GM18520 (cell line): ENCODE data around the gene XPO1.
"Not testable (repeated sequence)": the region's sequence is repeated elsewhere in the genome, so short reads cannot be mapped to it uniquely, and the experiment has no call there.

Experiments
- ATAC-seq: cut with Tn5 transposase; IDR thresholded peaks from one replicate; pipeline ENCODE4 v1.9.1; 2021; ENCODE audit not compliant: unreplicated experiment

XPO1 gene

DNA sequence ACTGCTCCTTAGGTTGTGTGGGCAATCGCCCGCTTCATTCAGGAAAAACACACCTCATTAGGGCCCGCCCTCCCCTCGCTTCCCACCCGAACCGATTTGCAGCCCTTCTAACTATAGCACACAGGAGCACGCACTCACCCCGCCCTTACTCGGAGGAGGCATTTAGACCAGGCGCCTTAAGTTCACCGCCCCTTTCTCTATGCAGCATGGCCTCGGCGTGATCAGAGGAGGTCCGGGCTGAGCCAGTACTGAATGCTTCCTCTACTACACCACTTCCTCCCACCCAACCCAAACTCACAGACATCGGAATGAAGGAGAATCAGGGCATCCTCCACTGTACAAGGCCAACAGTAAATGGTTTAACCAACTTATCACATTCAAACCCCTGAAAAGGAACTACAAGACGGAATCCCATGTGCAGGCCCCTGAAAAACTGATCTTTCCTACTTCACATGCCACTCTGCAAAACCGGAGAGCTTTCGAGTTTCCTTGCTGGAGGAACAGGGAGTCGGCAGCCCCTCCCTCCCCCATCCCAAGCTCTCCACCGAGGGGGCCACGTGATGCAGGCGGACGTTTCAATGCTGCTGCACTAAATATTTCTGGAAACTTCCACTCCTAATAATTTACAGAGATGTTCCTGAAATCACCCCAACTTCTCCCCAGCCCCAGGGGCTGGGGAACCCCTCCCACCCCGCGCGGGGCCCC, 1.4 kb downstream of the XPO1 start:
- ATAC-seq = peak; percentile 40

DNA sequence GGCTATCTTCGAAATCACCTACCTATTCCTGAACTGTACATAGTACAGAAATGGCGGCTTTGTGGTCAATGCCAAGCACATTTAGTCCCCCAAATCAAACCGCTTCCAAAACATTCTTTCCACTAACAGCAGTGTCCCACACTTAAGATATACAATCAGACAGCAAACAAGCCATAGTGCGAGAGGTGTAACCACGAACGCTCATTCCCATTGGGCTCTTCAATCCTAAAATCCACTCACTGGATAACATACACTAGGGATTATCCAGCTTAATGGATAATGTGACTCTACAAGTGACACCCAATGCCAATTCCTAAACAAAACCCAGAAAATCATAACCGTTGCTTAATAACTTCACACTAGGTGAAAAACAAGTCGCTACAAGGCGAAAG, 2.0 kb downstream of the XPO1 start:
- ATAC-seq = no peak

DNA sequence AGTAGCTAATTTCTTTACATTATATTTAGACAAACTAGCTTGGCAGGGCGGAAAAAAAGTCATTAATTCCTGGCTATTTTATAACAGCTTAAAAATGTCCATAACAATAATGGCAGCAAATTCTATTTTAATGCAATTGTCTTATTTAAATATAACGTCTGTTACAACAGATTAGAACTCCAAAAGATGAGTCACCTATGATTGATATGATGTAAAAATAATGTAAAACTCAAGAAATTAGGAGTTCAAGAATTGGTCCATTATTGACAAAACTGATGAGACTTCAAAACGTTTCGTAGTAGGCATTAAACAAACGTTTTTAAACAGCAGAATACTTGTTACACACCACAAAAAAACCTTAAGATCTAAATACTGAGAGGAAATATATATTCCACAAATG, 2.7 kb downstream of the XPO1 start:
- no peak for ATAC-seq

DNA sequence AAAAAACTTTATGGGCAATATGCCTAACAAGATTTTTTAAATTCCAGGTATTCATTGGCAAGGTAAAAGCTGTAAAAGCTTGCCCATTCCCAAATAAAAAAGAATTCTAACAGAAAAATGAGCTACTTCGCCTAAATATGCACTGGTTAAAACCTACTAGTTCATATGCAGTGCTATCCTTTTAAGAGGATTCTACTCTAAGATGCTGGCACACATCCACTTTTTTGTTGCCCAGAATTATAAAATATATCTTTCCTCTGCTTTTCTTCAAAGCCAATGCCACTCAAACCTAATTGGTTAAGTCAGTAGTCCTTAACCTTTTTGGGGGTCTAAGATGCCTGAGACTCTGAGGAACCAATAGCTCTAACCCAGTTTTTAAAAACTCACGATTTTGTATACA, 3.2 kb downstream of the XPO1 start:
- no peak for ATAC-seq

DNA sequence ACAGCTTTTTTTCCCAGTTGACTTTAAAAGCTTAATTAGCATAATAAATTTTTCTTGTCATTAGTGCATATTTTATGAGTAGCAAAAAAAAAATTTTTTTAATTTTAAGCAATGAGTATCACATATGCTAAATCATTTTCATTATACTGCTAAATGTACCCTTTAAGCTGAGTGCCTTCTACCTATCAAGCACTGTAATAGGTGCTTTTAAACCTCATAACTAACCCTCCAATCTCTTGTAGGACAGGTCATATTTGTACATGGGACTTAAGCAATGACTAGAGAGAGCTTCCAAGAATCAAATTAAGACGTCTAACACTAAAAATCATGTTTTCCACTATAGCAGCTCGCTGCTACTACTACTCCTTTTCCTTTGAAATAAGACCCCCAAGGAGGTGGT, 7.4 kb downstream of the XPO1 start:
- no peak for ATAC-seq

DNA sequence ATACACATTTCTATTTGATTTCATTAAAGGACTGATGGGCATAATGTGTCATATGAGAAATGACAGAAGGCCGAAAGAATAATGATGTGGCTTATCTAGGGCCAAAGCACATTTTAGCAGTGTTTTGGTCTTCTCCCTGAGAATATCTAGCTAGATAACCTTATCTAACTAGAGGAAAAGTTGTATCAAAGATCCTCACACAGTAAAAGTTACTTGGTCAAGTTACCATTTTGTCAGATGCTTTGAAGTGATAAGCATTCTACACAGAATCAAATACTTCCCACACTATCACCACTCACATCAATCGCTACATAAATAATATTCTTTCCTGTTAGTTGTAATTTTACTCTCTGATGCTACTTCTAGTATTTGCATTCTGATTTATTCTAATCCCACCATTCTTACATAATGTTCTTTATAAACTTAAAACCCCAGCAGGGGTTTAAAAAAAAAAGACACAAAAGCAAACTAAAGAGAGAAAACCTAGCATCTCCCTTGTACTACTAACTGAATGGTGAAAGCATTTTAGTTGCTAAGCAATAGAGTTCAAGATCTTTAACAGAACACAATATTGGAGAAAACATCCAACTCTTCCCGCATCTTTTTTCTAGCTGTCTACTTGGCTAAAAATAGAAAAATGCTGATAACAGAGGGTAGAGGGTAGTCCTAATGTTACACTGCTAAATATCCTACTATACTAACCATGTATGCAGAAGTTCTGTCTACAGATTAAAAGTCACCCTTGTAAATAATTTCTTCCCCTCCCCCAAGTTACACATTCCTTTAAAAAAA, 8.0 kb downstream of the XPO1 start:
- ATAC-seq = no peak

DNA sequence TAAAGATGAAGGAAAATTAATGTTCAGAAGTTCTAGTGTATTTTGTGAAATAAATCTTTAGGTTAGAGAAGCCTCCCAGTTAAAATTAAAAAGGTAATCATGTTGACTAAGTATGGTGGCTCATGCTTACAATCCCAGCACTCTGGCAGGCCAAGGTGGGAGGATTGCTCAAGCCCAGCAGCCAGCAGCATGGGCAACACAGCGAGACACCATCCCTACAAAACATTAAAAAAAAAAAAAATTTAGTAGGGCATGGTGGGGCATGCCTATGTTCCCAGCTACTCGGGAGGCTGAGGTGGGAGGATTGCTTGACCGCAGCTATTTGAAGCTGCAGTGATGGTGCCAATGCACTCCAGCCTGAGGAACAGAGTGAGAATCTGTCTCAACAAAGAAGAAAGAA, 17.9 kb downstream of the XPO1 start:
- ATAC-seq = no peak

DNA sequence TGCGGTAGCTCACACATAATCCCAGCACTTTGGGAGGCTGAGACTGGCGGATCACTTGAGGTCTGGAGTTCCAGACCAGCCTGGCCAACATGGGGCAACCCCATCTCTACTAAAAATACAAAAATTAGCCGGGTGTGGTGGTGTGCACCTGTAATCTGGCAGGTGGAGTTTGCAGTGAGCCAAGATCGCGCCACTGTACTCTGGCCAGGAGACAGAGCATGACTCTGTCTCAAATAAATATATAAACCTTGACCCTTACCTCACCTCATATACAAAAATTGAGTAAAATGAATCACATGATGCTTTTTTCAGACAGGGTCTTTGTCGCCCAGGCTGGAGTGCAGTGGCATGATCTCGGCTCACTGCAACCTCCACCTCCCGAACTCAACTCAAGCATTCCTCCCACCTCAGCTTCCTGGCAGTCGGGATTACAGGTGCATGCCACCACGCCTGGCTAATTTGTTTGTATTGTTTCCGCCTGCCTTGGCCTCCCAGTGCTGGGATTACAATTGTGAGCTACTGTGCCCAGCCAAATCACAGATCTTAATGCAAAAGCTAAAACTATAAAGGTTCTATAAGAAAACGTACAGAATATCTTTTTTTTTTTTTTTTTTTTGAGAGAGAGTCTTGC, 25.3 kb downstream of the XPO1 start:
- no peak for ATAC-seq

DNA sequence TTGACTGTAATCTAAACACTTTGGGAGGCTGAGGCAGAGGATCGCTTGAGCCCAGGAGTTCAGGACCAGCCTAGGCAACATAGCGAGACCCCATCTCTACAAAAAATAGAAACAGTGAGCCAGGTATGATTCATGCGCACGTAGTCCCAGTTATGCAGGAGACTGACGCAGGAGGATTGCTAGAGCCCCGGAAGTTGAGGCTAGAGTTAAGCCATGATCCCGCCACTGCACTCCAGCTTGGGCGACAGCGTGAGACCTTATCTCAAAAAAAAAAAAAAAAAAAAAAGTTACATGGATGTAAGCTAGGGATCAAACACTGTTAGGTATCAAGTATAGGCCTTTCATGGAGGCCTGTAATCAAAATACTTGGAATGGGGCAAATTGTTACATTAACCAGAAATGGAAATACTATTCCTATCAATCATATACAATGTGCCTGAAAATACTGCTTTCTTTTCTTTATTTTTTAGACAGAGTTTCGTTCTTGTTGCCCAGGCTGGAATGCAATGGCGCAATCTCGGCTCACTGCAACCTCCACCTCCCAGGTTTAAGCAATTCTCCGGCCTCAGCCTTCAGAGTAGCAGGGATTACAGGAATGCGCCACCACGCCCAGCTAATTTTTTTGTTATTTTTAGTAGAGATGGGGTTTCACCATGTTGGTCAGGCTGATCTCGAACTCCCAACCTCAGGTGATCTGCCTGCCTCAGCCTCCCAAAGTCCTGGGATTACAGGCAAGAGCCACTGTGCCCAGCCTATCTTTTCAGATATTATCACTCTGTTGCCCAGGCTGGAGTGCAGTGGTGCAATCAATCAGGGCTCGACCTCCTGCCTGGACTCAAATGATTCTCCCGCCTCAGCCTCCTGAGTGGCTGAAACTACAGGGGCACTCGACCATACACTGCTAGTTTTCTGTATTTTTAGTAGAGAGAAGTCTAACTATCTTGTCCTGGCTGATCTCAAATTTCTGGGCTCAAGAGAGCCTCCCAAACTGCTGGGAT, 27.2 kb downstream of the XPO1 start:
- ATAC-seq = no peak

DNA sequence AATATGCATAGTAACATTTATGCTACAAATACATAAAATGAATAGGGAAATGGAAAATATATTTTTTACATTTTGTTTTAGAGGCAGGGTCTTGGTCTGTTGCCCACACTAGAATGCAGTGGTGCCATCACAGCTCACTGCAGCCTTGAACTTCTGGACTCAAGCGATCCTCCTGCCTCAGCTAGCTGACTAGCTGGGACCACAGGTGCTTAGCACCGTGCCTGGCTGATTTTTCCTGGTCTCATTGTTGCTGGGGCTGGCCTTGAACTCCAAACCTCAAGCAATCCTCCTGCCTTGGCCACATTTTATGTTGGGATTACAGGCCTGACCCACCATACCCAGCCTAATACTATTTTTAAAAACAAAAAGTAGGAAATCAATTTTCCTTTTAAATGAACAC, 33.2 kb downstream of the XPO1 start:
- no peak for ATAC-seq

DNA sequence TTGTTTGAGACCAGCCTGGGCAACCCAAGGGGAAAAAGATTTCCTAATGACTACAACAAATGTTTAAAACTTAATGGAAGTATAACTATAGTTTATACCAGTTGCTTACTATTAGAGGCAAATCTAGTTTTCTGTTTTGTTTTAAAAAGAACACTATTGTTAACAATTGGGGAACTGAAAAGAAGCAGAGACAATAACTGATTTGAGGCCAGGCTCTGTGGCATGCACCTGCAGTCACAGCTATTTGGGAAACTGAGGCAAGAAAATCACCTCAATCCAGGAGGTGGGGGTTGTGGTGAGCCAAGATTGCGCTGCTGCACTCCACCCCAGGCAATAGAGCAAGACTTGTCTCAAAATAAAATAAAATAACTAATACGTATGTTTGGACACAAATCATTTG, 39.1 kb downstream of the XPO1 start:
- no peak for ATAC-seq

DNA sequence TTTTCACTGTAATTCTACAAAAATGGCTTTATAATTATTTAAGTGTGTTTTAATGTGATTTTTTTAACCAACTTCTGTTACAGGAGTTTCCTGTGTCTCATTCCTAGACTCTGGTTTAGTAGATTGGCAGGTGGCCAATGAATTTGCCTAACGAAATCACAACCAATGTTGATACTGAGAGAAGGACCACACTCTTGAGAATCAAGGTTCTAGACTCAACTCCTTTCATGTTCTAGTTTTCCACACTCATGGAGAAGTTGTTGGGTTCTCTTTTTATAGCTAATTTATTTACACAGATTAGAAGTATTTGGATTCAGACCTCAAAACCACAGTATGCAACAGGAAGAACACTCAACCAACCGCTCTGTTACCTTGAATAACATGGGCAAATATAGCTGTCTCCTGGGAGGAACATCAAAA, 44.6 kb downstream of the XPO1 start:
- no peak for ATAC-seq

DNA sequence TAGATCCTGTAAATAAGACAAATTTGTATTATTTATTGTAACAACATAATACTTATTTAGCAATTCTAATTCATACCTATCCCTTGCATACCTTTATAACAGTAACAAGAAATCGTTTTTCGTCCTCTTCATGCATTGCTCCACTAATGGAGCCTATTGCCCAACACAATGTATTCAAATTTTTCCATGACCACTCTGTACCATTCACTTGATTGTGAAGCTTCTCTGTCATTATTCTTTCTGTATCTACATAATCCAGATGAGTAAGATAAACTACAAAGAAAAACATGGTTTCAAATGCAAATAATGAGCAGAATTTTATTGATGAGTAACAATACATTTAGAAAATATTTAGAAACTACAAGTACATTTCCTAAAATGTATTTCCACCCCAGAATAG, 45.7 kb downstream of the XPO1 start:
- ATAC-seq = no peak

DNA sequence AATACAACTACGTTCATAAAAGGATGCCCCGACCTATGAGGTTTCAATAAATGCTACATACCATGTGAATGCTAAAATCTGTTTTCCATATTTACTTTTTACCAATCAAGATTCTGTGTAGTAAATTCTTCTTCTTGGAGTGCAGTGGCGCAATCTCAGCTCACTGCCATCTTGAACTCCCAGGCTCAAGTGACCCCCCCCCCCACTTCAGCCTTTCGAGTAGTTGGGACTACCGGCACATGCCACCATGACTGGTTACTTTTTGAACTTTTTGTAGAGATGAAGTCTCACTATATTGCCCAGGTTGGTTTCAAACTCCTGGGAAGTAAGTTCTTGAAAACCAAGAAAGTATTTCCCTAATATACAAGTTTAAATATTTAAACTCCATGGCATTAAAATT, 52.9 kb downstream of the XPO1 start:
- no peak for ATAC-seq

DNA sequence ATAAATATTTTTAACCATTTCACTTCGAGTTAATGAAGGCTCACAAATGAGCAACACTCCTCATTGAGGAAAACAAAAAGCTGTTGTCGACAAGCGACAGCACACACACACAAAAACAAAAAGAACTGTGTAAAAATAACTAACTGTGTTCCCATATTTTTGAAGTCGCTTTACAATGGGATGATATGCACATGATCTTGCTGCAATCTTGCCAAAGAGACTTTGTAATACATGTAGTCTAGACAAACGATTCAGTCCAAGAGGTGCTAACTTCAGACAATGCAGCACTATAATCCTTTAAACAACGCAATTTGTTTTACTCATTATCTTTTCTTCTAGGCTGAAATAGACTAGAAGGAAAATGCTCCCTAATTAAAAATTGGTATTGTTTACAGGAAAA, 60.1 kb downstream of the XPO1 start:
- no peak for ATAC-seq

DNA sequence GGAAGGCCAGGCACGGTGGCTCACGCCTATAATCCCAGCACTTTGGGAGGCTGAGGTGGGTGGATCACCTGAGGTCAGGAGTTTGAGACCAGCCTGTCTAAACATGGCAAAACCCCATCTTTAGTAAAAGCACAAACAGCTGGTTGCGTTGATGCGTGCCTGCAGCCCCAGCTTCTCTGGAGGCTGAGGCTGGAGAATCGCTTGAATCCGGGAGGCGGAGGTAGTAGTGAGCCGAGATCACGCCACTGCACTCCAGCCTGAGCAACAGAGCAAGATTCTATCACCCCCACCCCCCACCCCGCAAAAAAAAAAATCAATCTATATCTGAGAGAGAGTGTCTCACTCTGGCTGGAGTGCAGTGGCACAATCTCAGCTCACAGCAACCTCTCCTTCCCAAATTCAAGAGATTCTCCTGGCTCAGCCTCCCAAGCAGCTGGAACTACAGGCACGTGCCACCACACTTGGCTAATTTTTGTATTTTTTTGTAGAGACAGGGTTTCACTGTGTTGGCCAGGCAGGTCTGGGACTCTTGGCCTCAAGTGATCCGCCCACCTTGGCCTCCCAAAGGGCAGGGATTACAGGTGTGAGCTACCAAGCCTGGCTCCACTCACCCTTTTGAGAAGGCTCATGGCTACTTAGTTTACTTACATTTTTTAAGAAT, 61.1 kb downstream of the XPO1 start:
- not testable (repeated sequence) for ATAC-seq

DNA sequence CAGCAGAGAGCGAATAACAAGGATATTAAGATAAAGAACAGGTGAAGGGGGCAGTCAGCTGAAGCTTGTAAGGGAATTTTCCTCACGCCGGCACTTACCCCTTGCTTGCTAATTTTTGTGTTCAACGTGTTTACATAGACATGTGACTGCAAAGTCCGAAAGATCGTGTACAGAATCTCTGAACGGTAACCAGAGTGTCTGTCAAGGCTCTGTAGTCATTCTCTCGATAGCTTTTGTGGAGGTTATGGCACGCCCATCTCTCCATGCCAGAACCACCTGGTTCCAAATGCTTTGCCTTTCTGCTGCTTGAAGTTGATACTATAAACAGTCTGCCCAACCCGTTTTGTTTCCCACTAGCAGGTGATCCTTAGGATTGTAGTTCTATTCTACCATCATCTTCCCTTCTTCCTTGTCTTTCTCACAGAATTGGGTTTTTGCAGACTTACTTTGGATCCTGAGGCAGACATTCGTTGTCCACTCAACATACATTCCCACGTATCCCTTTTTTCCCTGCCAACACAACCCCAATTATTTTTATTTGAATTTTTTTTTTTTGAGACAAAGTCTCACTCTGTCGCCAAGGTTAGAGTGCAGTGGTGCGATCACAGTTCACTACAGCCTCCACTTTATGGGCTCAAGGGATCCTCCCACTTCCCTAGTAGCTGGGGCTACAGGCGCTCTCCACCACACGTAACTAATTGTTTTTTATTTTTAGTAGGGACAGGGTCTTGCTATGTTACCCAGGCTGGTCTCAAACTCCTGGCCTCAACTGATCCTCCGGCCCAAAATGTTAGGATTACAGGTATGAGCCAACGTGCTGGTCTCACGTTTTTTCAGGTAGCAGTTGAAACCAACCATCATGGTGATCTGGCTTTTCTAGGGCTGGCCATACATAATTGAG, 66.0 kb downstream of the XPO1 start:
- ATAC-seq = no peak

DNA sequence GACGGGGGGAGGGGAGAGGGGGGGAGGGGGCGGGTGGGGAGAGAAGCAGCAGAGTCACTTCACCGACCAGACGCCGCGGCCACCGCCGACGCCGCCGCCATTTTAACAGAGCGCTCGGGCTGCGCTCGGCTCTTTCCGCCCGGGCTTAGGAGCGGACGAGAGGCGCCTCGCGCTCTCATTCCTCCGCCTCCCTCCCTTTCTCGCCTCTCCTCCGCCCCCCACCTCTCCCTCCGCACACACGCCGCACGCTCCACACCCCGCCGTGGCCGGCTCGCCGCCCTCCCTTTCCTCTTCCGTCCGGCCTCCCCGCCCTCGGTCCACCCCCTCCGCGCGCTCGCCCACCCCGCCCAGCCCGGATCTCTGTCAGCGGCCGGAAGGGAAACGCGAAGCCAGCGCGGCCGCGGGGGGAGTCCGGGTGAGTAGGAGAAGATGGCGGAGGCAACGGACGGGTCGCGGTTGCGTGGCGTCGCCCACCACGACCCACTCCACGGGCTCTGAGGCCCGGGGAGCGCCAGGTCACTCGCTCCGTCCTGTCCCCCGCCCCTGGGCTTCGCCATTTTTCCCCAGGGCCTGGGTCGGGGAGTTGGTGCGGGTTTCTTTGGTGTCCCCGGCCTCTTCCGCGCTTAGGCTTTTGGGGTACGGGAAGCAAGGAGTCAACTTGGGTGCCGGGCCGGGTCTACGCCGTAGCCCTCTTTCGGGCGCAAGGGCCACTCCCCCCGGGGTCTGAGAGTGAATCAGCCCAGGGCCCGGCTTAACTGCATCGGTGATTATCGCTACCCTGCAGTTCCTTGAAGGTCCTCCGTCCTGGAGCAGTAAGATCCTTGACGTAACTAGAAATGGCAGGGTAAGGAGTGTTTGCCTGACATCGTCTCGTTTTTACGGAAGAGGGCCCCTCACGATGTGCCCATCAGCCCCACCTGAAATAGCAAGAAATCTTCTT, 66.9 kb downstream of the XPO1 start, which contains the start of gene USP34:
TSS of gene USP34 (minus strand) at position 123 of the 940 bp plus-strand sequence. CDS start 395 bp downstream, outside the sequence.
- ATAC-seq = peak; percentile 54
